LNCAP (cell line): ENCODE results near the gene AMBRA1.

Experiments used
- TF ChIP-seq, protein P1 (sequence below): fragments of 450-650 bp; IDR thresholded peaks from 2 replicates; pipeline ENCODE4 v1.5.1; 2017; ENCODE audit warnings: mild to moderate bottlenecking

The AMBRA1 gene

GRCh38 chr11:46362156-46363030 lies 231.4 kb downstream of the AMBRA1 start:
- TF ChIP-seq, protein P1, sequence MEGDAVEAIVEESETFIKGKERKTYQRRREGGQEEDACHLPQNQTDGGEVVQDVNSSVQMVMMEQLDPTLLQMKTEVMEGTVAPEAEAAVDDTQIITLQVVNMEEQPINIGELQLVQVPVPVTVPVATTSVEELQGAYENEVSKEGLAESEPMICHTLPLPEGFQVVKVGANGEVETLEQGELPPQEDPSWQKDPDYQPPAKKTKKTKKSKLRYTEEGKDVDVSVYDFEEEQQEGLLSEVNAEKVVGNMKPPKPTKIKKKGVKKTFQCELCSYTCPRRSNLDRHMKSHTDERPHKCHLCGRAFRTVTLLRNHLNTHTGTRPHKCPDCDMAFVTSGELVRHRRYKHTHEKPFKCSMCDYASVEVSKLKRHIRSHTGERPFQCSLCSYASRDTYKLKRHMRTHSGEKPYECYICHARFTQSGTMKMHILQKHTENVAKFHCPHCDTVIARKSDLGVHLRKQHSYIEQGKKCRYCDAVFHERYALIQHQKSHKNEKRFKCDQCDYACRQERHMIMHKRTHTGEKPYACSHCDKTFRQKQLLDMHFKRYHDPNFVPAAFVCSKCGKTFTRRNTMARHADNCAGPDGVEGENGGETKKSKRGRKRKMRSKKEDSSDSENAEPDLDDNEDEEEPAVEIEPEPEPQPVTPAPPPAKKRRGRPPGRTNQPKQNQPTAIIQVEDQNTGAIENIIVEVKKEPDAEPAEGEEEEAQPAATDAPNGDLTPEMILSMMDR: no peak

GRCh38 chr11:46361283-46362155 lies 232.3 kb downstream of the AMBRA1 start:
- TF ChIP-seq, protein P1: no peak

DNA sequence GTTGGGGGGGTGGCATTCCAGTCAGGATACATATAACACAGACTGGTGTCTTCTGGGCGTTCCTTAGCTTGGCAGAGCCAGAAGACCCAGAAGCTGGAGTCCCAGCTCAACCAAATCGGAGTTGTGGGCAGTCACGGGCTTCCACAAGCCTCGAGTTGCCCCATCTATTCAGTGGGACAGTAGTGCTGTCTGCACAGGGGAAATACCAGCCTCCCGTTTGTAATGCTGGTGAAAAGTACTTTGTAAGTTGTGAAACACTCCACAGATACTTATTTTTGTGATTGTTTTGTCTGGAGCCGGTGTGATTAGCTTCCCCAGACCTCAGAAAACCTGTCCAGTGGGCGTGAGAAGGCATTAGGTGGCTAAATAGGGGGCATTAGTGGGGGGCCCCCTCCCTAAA lies 232.9 kb downstream of the AMBRA1 start:
- TF ChIP-seq, protein P1: no peak

GRCh38 chr11:46359953-46360352 lies 233.9 kb downstream of the AMBRA1 start:
- TF ChIP-seq, protein P1: no peak

- TF ChIP-seq, protein P1: no peak
Measured at GRCh38 chr11:46357483-46357936, 236.3 kb downstream of the AMBRA1 start.

DNA sequence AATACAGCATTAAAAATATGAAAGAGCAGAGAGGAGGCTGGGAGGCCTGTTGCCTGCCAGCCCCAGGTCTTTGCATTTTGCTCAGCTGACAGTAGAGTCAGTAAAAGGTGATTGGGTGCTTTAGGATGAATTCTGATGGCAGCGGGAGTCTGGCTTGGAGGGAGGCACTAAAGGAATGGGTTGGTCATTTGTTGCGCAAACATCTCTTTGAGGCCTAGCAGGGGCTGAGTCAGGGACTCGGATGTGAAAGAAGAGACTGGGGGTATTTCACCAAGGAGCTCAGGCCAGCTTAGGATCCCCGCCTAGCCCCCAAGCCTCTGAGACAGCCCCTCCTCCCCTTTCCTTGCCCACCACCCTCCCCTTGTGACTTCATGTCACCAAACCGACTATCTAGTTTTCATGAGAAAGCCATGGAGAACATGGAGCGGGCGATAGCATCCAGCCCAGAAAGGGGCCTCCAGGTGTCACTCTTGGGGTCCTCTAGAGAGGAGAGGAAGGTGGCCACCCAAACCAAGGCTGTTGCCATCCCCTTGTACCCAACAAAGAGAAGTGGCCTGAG lies 236.8 kb downstream of the AMBRA1 start:
- TF ChIP-seq, protein P1: no peak

DNA sequence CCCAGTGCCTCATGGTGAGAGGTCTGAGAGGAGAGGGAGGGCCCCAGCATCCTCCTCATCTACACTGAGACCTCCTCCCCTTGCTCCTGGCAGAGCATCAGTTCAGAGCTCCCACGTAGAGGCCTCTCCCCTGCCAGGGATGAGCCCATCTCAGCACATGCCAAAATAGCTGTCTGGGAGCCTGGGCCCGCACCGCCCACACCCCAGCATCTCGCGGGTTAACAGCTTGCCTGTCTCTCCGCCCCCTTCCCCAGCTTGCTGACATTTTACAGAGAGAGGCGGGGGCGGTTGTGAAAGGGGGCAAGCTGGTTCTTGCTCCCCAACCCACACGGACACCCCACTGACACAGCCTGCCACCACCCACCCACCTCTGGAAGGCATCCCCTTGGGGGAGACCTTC lies 240.1 kb downstream of the AMBRA1 start:
- TF ChIP-seq, protein P1: no peak
